Neutrophil (primary cell): ENCODE data around the gene ALDH2.
"Not testable (repeated sequence)": the region's sequence is repeated elsewhere in the genome, so short reads cannot be mapped to it uniquely, and the experiment has no call there.

Experiments
- H3K27ac ChIP-seq: fragments of 200-600 bp; sonication (generic); 2 replicates; pipeline ENCODE4 v1.5.1; 2016; ENCODE audit warnings: mild to moderate bottlenecking, moderate library complexity
- H3K27me3 ChIP-seq: fragments of 200-600 bp; sonication (generic); 2 replicates; pipeline ENCODE4 v1.6.0; 2016; ENCODE audit warnings: mild to moderate bottlenecking
- H3K36me3 ChIP-seq: fragments of 200-600 bp; sonication (generic); 2 replicates; pipeline ENCODE4 v1.5.1; 2017
- H3K4me1 ChIP-seq, 2 experiments: fragments of 200-600 bp in 1 of 2; sonication (generic) in 1 of 2; 1 replicate in 1 of 2; 2 replicates in 1 of 2; pipeline versions ENCODE4 v1.5.1 to v1.6.1; 2013 to 2016; ENCODE audit warnings: low read depth in 1 of 2, low read length in 1 of 2, mild to moderate bottlenecking in 1 of 2, moderate library complexity in 1 of 2; ENCODE audit not compliant: control insufficient read depth in 1 of 2, insufficient read depth in 1 of 2
- H3K4me3 ChIP-seq, 2 experiments: fragments of 200-600 bp in 1 of 2; sonication (generic) in 1 of 2; 1 replicate in 1 of 2; 2 replicates in 1 of 2; pipeline ENCODE4 v1.5.1; 2013 to 2016; ENCODE audit warnings: low read depth in 1 of 2, low read length in 1 of 2, mild to moderate bottlenecking in 1 of 2, moderate library complexity in 1 of 2
- H3K9me3 ChIP-seq: fragments of 200-600 bp; sonication (generic); 2 replicates; pipeline ENCODE4 v1.5.1; 2016
- CTCF ChIP-seq: fragments of 200-600 bp; sonication (generic); IDR thresholded peaks from 2 replicates; pipeline ENCODE4 v1.5.1; 2016; ENCODE audit warnings: antibody characterized with exemption

The ALDH2 gene

DNA sequence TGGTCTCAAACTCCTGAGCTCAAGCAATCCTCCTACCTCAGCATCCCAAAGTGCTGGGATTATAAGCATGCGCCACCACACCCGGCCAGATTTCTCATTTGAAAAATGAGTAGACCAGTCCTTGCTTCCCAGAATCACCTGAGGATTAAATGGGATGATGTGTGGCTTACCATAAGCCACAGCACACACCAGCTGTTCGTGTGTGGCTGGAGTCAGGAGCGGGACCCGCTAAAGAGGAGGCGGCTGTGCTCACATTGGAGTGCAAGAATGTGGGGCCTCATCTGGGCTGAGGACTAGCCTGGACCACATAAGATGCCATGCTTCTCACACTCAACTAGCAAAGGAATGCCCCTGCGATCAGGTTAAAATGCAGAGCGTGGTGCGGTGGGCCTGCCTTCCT lies 6.7 kb upstream of the ALDH2 start:
- Histone ChIP-seq H3K4me1 (peaks cover 27 to 31% of the 10 kb centered on the region in 2 experiments), H3K4me3 (no peak overlapping the region), H3K27ac (no peak overlapping the region), H3K27me3 (no peaks in the 10 kb centered on the region), H3K9me3 (no peaks in the 10 kb centered on the region), H3K36me3 (peaks cover 22% of the 10 kb centered on the region)
- TF ChIP-seq CTCF: no peak

DNA sequence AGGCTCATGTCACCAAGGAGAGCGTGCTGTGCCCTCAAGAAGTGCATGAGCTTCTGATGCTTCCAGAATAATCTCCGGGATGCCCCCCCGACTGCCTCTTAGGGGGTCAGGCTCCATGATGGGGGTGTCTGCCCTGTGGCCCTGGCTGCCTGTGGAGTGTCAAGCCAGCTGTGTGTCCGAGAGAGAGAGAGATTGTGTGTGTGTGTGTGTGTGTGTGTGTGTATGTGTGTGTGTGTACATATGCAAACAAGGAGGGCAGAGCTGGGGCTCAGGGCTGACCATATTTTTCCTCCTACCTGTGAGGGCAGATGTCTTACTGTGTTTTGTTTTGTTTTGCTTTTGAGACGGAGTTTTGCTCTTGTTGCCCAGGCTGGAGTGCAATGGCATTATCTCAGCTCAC lies 5.6 kb upstream of the ALDH2 start:
- no peaks in the 10 kb centered on the region for H3K27me3 ChIP-seq
- no peaks in the 10 kb centered on the region for H3K9me3 ChIP-seq
- no peak overlapping the region for H3K4me3 ChIP-seq
- no peak overlapping the region for H3K27ac ChIP-seq
- TF ChIP-seq CTCF: no peak
- peaks cover 11% of the 10 kb centered on the region for H3K36me3 ChIP-seq
- peaks cover 27 to 36% of the 10 kb centered on the region in 2 experiments for H3K4me1 ChIP-seq

DNA sequence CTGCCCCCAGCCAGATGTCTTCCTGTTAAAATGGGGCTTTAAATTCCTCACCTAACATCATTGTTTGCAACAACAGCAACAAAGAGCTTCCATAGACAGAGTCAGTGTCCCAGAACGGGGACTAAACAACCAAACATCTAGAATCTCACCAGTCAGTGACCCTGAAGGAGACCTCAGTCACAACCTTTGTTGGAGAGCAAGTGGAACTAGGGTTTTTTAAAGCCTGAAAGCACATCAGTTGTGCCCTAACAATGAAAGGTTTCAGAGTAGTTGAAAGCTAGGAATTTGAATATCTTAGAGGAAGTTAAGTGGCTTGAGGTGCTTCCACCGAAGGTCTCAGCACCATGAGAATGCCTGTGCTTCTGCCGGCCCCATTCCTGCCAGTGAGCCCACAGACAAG lies 5.0 kb upstream of the ALDH2 start:
- TF ChIP-seq CTCF: no peak
- Histone ChIP-seq H3K4me1 (peaks cover 32 to 40% of the 10 kb centered on the region in 2 experiments), H3K27me3 (no peaks in the 10 kb centered on the region), H3K36me3 (peaks cover 5% of the 10 kb centered on the region), H3K27ac (no peak overlapping the region), H3K4me3 (no peak overlapping the region), H3K9me3 (no peaks in the 10 kb centered on the region)

- H3K36me3 ChIP-seq, H3K9me3 ChIP-seq, H3K27ac ChIP-seq, H3K4me3 ChIP-seq, H3K27me3 ChIP-seq: not testable (repeated sequence)
- H3K4me1 ChIP-seq: peaks cover 37 to 43% of the 10 kb centered on the region in 2 experiments
Observed at GRCh38 chr12:111763552-111763951, 3.2 kb upstream of the ALDH2 start.

DNA sequence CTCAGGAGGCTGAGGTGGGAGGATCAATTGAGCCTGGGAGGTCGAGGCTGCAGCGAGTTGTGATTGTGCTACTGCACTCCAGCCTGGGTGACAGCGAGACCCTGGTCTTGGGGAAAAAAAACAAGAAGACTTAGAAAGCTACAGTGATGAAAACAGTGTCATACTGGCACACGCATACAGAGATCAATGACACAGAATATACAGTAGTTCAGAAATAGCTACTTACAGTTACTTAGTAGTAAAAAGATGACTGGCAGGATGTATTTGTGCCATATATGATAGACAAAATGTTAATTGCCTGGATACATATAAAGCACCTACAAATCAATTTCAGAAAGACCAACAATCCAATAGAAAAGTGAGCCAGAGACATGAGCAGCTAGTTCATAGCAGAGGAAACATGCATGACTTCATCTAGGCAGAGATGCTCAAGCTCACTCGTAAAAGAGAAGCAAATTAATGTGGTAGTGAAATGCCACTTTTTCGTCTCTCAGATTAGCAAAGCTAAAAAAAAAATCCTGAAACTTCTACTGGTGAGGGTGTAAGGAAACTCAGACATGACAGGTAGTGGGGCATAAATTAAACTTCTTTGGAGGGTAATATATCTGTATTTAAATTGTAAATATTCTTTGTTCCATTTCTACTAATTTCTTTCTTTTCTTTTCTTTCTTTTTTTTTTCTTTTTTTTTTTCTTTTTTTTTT lies 2.5 kb upstream of the ALDH2 start:
- Histone ChIP-seq H3K27me3 (no peaks in the 10 kb centered on the region), H3K9me3 (no peaks in the 10 kb centered on the region), H3K36me3 (no peaks in the 10 kb centered on the region), H3K4me1 (peaks cover 36% of the 10 kb centered on the region in 2 experiments), H3K27ac (no peak overlapping the region), H3K4me3 (no peak overlapping the region)
- no peak for TF ChIP-seq CTCF

- TF ChIP-seq CTCF: no peak
- Histone ChIP-seq H3K4me3 (peak overlapping the region; percentile 77 to 86), H3K4me1 (peaks cover 41 to 51% of the 10 kb centered on the region in 2 experiments), H3K36me3 (no peaks in the 10 kb centered on the region), H3K27me3 (no peaks in the 10 kb centered on the region), H3K27ac (peak overlapping the region; percentile 24), H3K9me3 (no peaks in the 10 kb centered on the region)
Observed at GRCh38 chr12:111767362-111768158, 827 bp downstream of the ALDH2 start.
